Skeletal muscle tissue (tissue), 4 donors: Measurements from ENCODE around the gene FIZ1. TPM values are rescaled to one million over a fixed set of nuclear protein-coding genes. Genes with fewer than 3 reads are reported as not detected.
A peak's percentile ranks its signal among the peaks of the same experiment; 100 is the strongest.

Experiments
- H3K27ac ChIP-seq: one replicate; pipeline ENCODE4 v1.7.0; 2013; ENCODE audit warnings: mild to moderate bottlenecking, low read depth, low read length, inconsistent platforms
- H3K27me3 ChIP-seq, 3 donors: one replicate each; pipeline ENCODE4 v1.7.0; 2013; ENCODE audit warnings: low read length in 3 of 3; ENCODE audit not compliant: control insufficient read depth in 3 of 3, insufficient read depth in 3 of 3
- H3K36me3 ChIP-seq, 3 donors: one replicate each; pipeline ENCODE4 v1.7.0; 2013; ENCODE audit warnings: low read length in 3 of 3; ENCODE audit not compliant: control insufficient read depth in 3 of 3, insufficient read depth in 3 of 3
- H3K4me1 ChIP-seq, 3 donors: one replicate each; pipeline ENCODE4 v1.7.0; 2013; ENCODE audit warnings: low read length in 3 of 3, mild to moderate bottlenecking in 3 of 3; ENCODE audit not compliant: control insufficient read depth in 3 of 3, insufficient read depth in 3 of 3
- H3K4me3 ChIP-seq, 3 donors: one replicate each; pipeline ENCODE4 v1.7.0; 2013; ENCODE audit warnings: low read length in 3 of 3
- H3K9ac ChIP-seq, 3 donors: one replicate each; pipeline ENCODE4 v1.7.0; 2013; ENCODE audit warnings: low read length in 3 of 3, mild to moderate bottlenecking in 3 of 3, moderate library complexity in 2 of 3, low read depth in 1 of 3
- H3K9me3 ChIP-seq, 3 donors: one replicate each; pipeline ENCODE4 v1.7.0; 2013; ENCODE audit warnings: low read length in 3 of 3; ENCODE audit not compliant: control insufficient read depth in 3 of 3
- total RNA-seq: library from RNA; depleted of rRNA; stranded (reverse); fragments of >200 nt; gene quantifications from one replicate; pipeline ENCODE4 v1.2.3, GENCODE V29; 2014
- donor health status: Osteomylitis.

Gene FIZ1
- total RNA-seq, 1 donor from 2014 or later: under 0.01 TPM

DNA sequence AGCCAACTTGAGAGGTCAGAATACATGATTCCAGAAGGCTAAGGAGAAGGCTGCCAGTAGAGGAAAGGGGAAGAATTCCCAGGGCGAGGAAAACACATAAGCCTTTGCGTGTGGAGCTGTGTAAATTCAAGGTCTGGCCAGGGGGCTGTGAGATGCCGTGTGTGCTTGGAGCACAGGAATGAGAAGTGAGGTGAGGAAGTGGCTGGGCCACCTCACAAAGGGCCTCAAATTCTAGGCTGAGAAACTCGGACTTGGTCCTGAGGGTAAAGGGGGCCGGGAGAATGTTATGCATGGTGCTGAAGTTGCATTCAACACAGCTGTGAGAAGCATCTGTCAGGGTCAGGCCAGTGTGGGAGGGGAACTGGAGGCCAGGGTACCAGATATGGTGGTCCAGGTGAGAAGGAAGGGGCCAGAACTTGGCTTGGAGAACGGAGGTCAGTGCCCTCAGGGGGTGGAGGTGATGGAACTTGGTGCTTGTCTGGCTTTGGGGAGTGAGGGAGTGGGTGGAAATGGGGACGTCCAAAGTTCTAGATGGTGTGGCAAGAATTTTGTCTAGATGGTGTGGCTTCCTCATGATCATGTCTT, 36.6 kb upstream of the FIZ1 start:
- H3K4me1 ChIP-seq: peaks cover 48 to 63% (median 62%) of the 10 kb centered on the region in 3 donors
- H3K27me3 ChIP-seq: no peaks in the 10 kb centered on the region

DNA sequence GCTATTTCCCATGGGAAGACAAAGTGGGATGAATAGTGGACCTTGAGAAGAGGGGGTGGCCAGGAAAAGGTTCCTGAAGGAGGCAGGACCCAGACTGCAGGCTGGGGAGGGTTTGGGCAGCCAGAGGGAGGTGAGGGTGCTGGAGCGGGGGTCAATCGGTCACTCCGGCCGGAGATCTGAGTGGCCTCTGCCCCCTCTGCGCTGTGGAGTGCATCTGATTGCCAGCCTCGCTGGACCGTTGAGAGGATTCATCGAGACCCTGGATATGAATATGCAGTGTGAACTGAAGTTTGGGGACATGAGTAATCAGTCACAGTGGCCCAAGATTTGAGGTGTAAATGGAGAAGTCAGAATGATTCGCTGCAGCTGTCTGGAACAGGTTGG, 36.0 kb upstream of the FIZ1 start:
- Histone ChIP-seq H3K36me3 (peaks cover 0 to 7% (median 2%) of the 10 kb centered on the region in 3 donors), H3K9ac (peak overlapping the region; percentile 100), H3K4me1 (peaks cover 45 to 59% (median 58%) of the 10 kb centered on the region in 3 donors), H3K27me3 (no peaks in the 10 kb centered on the region), H3K9me3 (no peaks in the 10 kb centered on the region), H3K4me3 (peak overlapping the region; percentile 100), H3K27ac (peak overlapping the region; percentile 99)

More for the DNA sequence above, 36.6 kb upstream of the FIZ1 start:
- Histone ChIP-seq H3K36me3 (peaks cover 0 to 7% (median 2%) of the 10 kb centered on the region in 3 donors), H3K9me3 (no peaks in the 10 kb centered on the region), H3K27ac (peak overlapping the region; percentile 99), H3K4me3 (peak overlapping the region; percentile 100), H3K9ac (peak overlapping the region; percentile 100)

DNA sequence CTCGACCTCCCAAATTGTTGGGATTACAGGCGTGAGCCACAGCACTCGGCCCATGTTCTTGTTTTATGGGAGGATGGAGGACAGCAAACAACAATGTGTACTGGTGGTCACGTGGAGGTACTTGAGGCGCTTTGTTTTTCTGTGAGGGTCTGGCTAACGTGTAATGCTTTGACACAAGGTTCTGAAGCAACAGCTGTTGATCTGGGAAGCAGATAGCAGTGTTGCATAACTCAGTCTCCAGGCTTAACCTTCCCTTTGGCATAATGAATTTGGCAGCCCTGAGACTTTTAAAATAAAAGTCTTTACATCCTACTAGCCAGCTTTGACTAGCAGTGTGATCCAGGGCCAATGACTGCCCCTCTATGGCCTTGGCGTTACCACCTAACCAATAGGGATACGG, 34.5 kb upstream of the FIZ1 start:
- Histone ChIP-seq H3K9ac (no peak overlapping the region), H3K9me3 (no peaks in the 10 kb centered on the region), H3K4me1 (peaks cover 34 to 45% (median 45%) of the 10 kb centered on the region in 3 donors), H3K4me3 (peak overlapping the region in 1 of 3 donors; percentile 100), H3K27me3 (no peaks in the 10 kb centered on the region), H3K36me3 (peaks cover 0 to 7% (median 2%) of the 10 kb centered on the region in 3 donors), H3K27ac (peak overlapping the region; percentile 99)

DNA sequence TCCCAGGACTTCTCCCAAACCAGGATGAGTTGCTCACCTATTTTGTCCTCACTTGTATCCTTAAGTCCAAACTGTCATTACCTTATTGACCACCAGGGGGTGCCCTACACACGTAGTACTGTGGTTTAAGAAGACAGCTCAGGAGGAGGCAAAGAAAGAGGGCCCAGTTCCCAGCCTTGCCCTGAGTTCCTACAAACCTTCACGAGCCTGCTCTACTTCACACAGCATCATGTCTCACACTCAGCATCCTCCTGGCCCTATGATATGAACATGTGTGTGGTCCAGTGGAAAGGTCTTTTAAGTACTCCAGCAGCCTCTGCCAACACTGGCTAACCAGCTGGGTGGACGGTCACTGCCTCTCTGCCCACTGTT, 33.1 kb upstream of the FIZ1 start:
- Histone ChIP-seq H3K36me3 (peaks cover 0 to 2% (median 0%) of the 10 kb centered on the region in 3 donors), H3K9me3 (no peaks in the 10 kb centered on the region), H3K4me3 (no peak overlapping the region), H3K27me3 (no peaks in the 10 kb centered on the region), H3K9ac (peak overlapping the region in 1 of 3 donors; percentile 54), H3K4me1 (peaks cover 27 to 34% (median 33%) of the 10 kb centered on the region in 3 donors), H3K27ac (peak overlapping the region; percentile 36)

- H3K9ac ChIP-seq: no peak overlapping the region
- H3K27me3 ChIP-seq: no peaks in the 10 kb centered on the region
- H3K9me3 ChIP-seq: no peaks in the 10 kb centered on the region
- H3K36me3 ChIP-seq: peaks cover 0 to 3% (median 0%) of the 10 kb centered on the region in 3 donors
- H3K4me3 ChIP-seq: no peak overlapping the region
- H3K4me1 ChIP-seq: peaks cover 15 to 25% (median 25%) of the 10 kb centered on the region in 3 donors
- H3K27ac ChIP-seq: no peak overlapping the region
Observed at GRCh38 chr19:55626350-55626749, 27.0 kb upstream of the FIZ1 start.

GRCh38 chr19:55625004-55625326, 25.6 kb upstream of the FIZ1 start:
- peak overlapping the region; percentile 75 to 85 (median 77) for H3K4me3 ChIP-seq
- peak overlapping the region in 2 of 3 donors; percentile 62 to 76 for H3K9ac ChIP-seq
- H3K9me3 ChIP-seq: no peaks in the 10 kb centered on the region
- H3K36me3 ChIP-seq: peaks cover 4 to 8% (median 6%) of the 10 kb centered on the region in 3 donors
- peak overlapping the region; percentile 90 for H3K27ac ChIP-seq
- no peaks in the 10 kb centered on the region for H3K27me3 ChIP-seq
- H3K4me1 ChIP-seq: peaks cover 27 to 39% (median 39%) of the 10 kb centered on the region in 3 donors

GRCh38 chr19:55624109-55625003, 25.0 kb upstream of the FIZ1 start, which contains the start of gene ZNF784:
Gene ZNF784 (minus strand): TSS chr19:55624566. CDS start chr19:55624561, 5 bp downstream.
- Histone ChIP-seq H3K27ac (peak within 1 kb of the TSS; percentile 90), H3K9ac (peak within 1 kb of the TSS; percentile 76 to 87 (median 85)), H3K4me1 (peaks cover 33 to 45% (median 43%) of the 10 kb centered on the region in 3 donors), H3K36me3 (peaks cover 4 to 8% (median 6%) of the 10 kb centered on the region in 3 donors), H3K4me3 (peak within 1 kb of the TSS; percentile 75 to 85 (median 77)), H3K27me3 (no peaks in the 10 kb centered on the region), H3K9me3 (no peaks in the 10 kb centered on the region)

DNA sequence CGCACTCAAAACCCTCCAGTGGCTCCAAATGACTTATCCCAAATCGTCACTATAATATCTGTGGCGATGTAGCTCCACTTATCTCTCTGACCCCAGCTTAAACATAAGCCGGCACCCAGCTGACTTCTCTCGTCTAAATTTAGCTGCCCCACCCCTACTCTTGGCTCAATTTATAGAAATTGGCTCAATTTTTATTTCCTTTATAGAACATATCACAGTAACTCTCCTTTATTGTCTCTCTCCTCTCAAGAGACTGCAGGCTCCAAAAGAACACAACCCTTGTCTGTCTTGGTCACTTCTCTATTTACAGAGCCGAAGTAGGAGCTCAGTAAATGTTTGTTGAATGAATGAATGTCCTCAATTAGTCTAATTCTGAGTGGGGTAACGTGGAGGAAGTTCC, 24.2 kb upstream of the FIZ1 start:
- Histone ChIP-seq H3K36me3 (peaks cover 4 to 8% (median 6%) of the 10 kb centered on the region in 3 donors), H3K9ac (peak overlapping the region; percentile 68 to 87 (median 69)), H3K27ac (peak overlapping the region; percentile 90), H3K4me3 (peak overlapping the region; percentile 1 to 72 (median 23)), H3K4me1 (peaks cover 36 to 51% (median 47%) of the 10 kb centered on the region in 3 donors), H3K9me3 (no peaks in the 10 kb centered on the region), H3K27me3 (no peaks in the 10 kb centered on the region)

- peaks cover 37 to 53% (median 48%) of the 10 kb centered on the region in 3 donors for H3K4me1 ChIP-seq
Observed at GRCh38 chr19:55623130-55623529, 23.8 kb upstream of the FIZ1 start.

More at GRCh38 chr19:55623130-55623529, 23.8 kb upstream of the FIZ1 start:
- H3K9me3 ChIP-seq: no peaks in the 10 kb centered on the region
- H3K27me3 ChIP-seq: no peaks in the 10 kb centered on the region
- peaks cover 4 to 8% (median 6%) of the 10 kb centered on the region in 3 donors for H3K36me3 ChIP-seq
- H3K27ac ChIP-seq: peak overlapping the region; percentile 90
- H3K9ac ChIP-seq: peak overlapping the region; percentile 43 to 69 (median 68)
- peak overlapping the region; percentile 1 to 72 (median 23) for H3K4me3 ChIP-seq
